DOHH2 (cell line): ENCODE results near the gene ZNF772.

Experiments used
- H3F3A ChIP-seq: fragments of 200-600 bp; sonication (generic), shearing (Covaris generic); 2 replicates; pipeline ENCODE4 v1.6.0; 2016; ENCODE audit warnings: antibody characterized with exemption, mild to moderate bottlenecking; ENCODE audit not compliant: control insufficient read depth, insufficient read depth
- H3K27ac ChIP-seq: fragments of 200-600 bp; sonication (generic); 2 replicates; pipeline ENCODE4 v1.5.1; 2014; ENCODE audit warnings: low read depth, mild to moderate bottlenecking, low read length, moderate library complexity
- H3K27me3 ChIP-seq: fragments of 200-600 bp; sonication (generic); 2 replicates; pipeline ENCODE4 v1.6.1; 2014; ENCODE audit warnings: mild to moderate bottlenecking, low read length, mixed read lengths; ENCODE audit not compliant: control insufficient read depth
- H3K36me3 ChIP-seq: fragments of 200-600 bp; sonication (generic); 2 replicates; pipeline ENCODE4 v1.6.1; 2014; ENCODE audit warnings: mild to moderate bottlenecking, low read length, moderate library complexity, mixed read lengths; ENCODE audit not compliant: control insufficient read depth
- H3K4me1 ChIP-seq: fragments of 200-600 bp; sonication (generic); 2 replicates; pipeline ENCODE4 v1.6.1; 2014; ENCODE audit warnings: mild to moderate bottlenecking, low read length, mixed read lengths; ENCODE audit not compliant: control insufficient read depth
- H3K4me2 ChIP-seq: fragments of 200-600 bp; sonication (generic); 2 replicates; pipeline ENCODE4 v1.6.0; 2014; ENCODE audit warnings: mild to moderate bottlenecking, low read length, moderate library complexity
- H3K4me3 ChIP-seq: fragments of 200-600 bp; sonication (generic); 2 replicates; pipeline ENCODE4 v1.5.1; 2014; ENCODE audit warnings: mild to moderate bottlenecking, low read length, mixed read lengths
- H3K79me2 ChIP-seq: fragments of 200-600 bp; sonication (generic); 2 replicates; pipeline ENCODE4 v1.6.1; 2014; ENCODE audit warnings: mild to moderate bottlenecking, low read length, mixed read lengths; ENCODE audit not compliant: control insufficient read depth
- H3K9me2 ChIP-seq: fragments of 200-600 bp; sonication (generic); replicated peaks from 2 replicates; pipeline ENCODE4 v1.6.1; 2014; ENCODE audit warnings: mild to moderate bottlenecking, low read length, mixed read lengths; ENCODE audit not compliant: control insufficient read depth
- H3K9me3 ChIP-seq: fragments of 200-600 bp; sonication (generic); 2 replicates; pipeline ENCODE4 v1.6.1; 2014; ENCODE audit warnings: antibody characterized with exemption, low read length, mixed read lengths; ENCODE audit not compliant: control insufficient read depth, insufficient read depth
- H4K20me1 ChIP-seq: fragments of 200-600 bp; sonication (generic); 2 replicates; pipeline ENCODE4 v1.6.0; 2014; ENCODE audit warnings: low read depth, mild to moderate bottlenecking, antibody characterized with exemption, low read length, moderate library complexity; ENCODE audit not compliant: control insufficient read depth, insufficient read depth
- EZH2phosphoT487 ChIP-seq: fragments of 200-600 bp; sonication (generic); IDR thresholded peaks from 2 replicates; pipeline ENCODE4 v1.6.1; 2017; ENCODE audit warnings: borderline replicate concordance, mild to moderate bottlenecking, antibody characterized with exemption, low read length, moderate library complexity, mixed read lengths
- TF ChIP-seq, protein P1 (sequence below): fragments of 200-600 bp; sonication (generic); IDR thresholded peaks from one replicate; pipeline ENCODE4 v1.5.1; 2014; ENCODE audit warnings: antibody characterized with exemption, mild to moderate bottlenecking, low read depth, low read length; ENCODE audit not compliant: poor library complexity, severe bottlenecking

The ZNF772 gene

DNA sequence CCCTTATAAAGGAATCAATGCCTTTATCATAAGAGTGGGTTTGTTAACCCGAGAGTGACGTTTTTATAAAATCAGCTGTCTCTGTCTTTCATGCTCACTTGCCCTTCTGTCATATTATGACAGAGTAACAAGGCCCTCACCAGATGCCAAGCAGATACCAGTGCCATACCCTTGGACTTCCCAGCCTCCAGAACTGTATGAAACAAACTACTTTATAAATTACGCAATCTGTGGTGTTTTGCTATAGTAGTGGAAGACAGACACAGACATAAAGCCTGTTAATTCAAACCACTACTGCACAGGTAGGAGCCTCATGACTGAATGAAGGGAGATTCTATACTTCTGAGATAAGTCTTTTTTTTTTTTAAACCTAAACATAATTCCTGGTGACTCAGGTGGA is 25.1 kb downstream of the ZNF772 start:
- Histone ChIP-seq H4K20me1 (no peaks in the 10 kb centered on the region), H3F3A (no peaks in the 10 kb centered on the region), H3K9me2 (no peaks in the 10 kb centered on the region), H3K4me3 (no peak overlapping the region), H3K27me3 (no peaks in the 10 kb centered on the region), H3K27ac (no peak overlapping the region), H3K79me2 (no peaks in the 10 kb centered on the region), H3K36me3 (no peaks in the 10 kb centered on the region), H3K4me1 (no peaks in the 10 kb centered on the region), H3K4me2 (no peak overlapping the region), H3K9me3 (peaks cover 15% of the 10 kb centered on the region; the same call in 1 of the 2 replicates)
- TF ChIP-seq, protein P1, sequence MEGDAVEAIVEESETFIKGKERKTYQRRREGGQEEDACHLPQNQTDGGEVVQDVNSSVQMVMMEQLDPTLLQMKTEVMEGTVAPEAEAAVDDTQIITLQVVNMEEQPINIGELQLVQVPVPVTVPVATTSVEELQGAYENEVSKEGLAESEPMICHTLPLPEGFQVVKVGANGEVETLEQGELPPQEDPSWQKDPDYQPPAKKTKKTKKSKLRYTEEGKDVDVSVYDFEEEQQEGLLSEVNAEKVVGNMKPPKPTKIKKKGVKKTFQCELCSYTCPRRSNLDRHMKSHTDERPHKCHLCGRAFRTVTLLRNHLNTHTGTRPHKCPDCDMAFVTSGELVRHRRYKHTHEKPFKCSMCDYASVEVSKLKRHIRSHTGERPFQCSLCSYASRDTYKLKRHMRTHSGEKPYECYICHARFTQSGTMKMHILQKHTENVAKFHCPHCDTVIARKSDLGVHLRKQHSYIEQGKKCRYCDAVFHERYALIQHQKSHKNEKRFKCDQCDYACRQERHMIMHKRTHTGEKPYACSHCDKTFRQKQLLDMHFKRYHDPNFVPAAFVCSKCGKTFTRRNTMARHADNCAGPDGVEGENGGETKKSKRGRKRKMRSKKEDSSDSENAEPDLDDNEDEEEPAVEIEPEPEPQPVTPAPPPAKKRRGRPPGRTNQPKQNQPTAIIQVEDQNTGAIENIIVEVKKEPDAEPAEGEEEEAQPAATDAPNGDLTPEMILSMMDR, result no peak
- no peak for TF ChIP-seq EZH2phosphoT487

DNA sequence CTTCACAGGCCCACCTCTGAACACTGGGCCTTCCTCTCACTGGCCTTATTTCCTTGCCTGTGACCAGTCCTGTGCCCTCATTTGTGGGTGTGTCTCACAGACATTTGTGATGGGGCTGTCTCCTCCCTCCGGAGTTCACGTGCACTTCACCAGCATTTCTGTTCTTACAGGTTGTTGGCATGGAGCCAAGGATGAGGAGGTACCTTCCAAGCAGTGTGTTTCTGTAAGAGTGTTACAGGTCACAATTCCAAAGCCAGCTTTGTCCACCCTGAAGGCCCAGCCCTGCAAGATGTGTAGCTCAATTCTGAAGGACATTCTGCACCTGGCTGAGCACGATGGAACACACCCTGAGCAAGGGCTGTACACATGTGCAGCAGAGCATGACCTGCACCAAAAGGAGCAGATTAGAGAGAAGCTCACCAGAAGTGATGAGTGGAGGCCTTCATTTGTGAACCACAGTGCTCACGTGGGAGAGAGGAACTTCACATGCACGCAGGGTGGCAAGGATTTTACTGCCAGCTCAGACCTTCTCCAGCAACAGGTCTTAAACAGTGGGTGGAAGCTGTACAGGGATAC is 34.2 kb downstream of the ZNF772 start:
- H3K9me3 ChIP-seq, result peaks cover 18% of the 10 kb centered on the region; the same call in 1 of the 2 replicates
- H3K4me1 ChIP-seq, result no peaks in the 10 kb centered on the region
- no peaks in the 10 kb centered on the region for H3K27me3 ChIP-seq
- H3K36me3 ChIP-seq, result peaks cover 23% of the 10 kb centered on the region; the same call in 1 of the 2 replicates
- H3K27ac ChIP-seq, result no peak overlapping the region
- no peaks in the 10 kb centered on the region for H3K9me2 ChIP-seq
- H4K20me1 ChIP-seq, result no peaks in the 10 kb centered on the region
- TF ChIP-seq EZH2phosphoT487, result no peak
- TF ChIP-seq, protein P1, result no peak
- H3K79me2 ChIP-seq, result no peaks in the 10 kb centered on the region
- H3K4me3 ChIP-seq, result no peak overlapping the region
- no peaks in the 10 kb centered on the region for H3F3A ChIP-seq
- H3K4me2 ChIP-seq, result no peak overlapping the region

DNA sequence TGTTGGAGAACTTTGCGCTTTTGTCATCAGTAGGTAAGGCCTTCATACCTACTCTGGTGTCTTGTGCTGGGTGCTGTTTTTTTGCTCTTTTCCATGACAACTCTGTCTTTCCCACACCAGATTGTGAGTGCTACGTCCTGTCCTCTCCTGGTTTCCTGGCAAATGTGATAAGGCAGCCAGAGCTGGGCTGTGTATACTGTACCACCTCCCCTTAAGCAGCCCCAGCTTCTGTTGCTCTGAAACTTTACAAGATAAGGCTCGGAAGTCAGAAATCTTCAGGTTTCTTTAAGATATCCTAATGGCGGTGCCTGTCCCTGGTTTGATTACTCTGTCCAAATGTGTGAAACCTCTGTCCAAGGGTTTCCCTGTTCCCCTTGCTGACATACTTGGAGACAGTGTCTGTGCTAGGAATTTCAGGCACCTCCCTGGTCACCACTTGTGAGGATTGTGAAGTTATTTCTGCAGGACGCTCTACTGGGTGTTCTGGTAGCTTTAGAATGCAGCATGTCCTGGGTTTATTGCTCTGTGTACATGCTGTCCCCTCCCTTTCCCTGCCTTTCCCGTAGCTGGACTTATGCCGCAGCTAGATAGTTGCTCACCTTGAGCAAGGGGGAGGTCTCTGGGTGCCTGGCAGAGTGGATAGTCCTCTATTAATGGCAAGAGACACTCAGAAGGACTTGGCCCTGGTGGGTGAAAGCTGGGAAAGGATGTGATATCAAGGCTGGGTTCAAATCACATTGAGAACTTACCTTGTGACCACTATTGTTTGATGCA is 35.2 kb downstream of the ZNF772 start:
- Histone ChIP-seq H3K27ac (no peak overlapping the region), H3K27me3 (no peaks in the 10 kb centered on the region), H4K20me1 (no peaks in the 10 kb centered on the region), H3K36me3 (peaks cover 23% of the 10 kb centered on the region; the same call in 1 of the 2 replicates), H3K79me2 (no peaks in the 10 kb centered on the region), H3K4me2 (no peak overlapping the region), H3K9me3 (peaks cover 18% of the 10 kb centered on the region; the same call in 1 of the 2 replicates), H3F3A (no peaks in the 10 kb centered on the region), H3K4me3 (no peak overlapping the region), H3K9me2 (no peaks in the 10 kb centered on the region), H3K4me1 (no peaks in the 10 kb centered on the region)
- no peak for TF ChIP-seq EZH2phosphoT487
- TF ChIP-seq, protein P1, result no peak
